CD4-positive, alpha-beta T cell treated with Interleukin-6 at 100 ng/mL for 8 hours (primary cell): ENCODE data around the gene CCDC92.

Source experiments
- DNase-seq: peaks from one replicate; pipeline ENCODE4 v3.0.0-alpha.2; 2020; ENCODE audit warnings: mixed read lengths, low spot score

The CCDC92 gene

GRCh38 chr12:123976227-123976826, 3.7 kb upstream of the CCDC92 start:
- DNase-seq, result no peak

- no peak for DNase-seq
Observed at GRCh38 chr12:123973552-123974341, 1.1 kb upstream of the CCDC92 start.

GRCh38 chr12:123971770-123972456, 718 bp downstream of the CCDC92 start:
- DNase-seq, result peak; percentile 20

GRCh38 chr12:123971449-123971769, 1.2 kb downstream of the CCDC92 start:
- no peak for DNase-seq

- no peak for DNase-seq
Observed at GRCh38 chr12:123967121-123967586, 5.5 kb downstream of the CCDC92 start.

GRCh38 chr12:123966596-123966995, 6.0 kb downstream of the CCDC92 start:
- no peak for DNase-seq

- DNase-seq, result no peak
Observed at GRCh38 chr12:123965382-123965781, 7.2 kb downstream of the CCDC92 start.

GRCh38 chr12:123963821-123964220, 8.8 kb downstream of the CCDC92 start:
- no peak for DNase-seq

- DNase-seq, result no peak
Observed at GRCh38 chr12:123962513-123962912, 10.1 kb downstream of the CCDC92 start.

- no peak for DNase-seq
Observed at GRCh38 chr12:123961585-123962345, 10.9 kb downstream of the CCDC92 start.

GRCh38 chr12:123960856-123961255, 11.8 kb downstream of the CCDC92 start:
- DNase-seq, result no peak

- no peak for DNase-seq
Observed at GRCh38 chr12:123960029-123960735, 12.4 kb downstream of the CCDC92 start.

- no peak for DNase-seq
Observed at GRCh38 chr12:123958876-123959275, 13.8 kb downstream of the CCDC92 start.

- no peak for DNase-seq
Observed at GRCh38 chr12:123958462-123958861, 14.2 kb downstream of the CCDC92 start.

- no peak for DNase-seq
Observed at GRCh38 chr12:123957196-123957595, 15.4 kb downstream of the CCDC92 start.

GRCh38 chr12:123956249-123956648, 16.4 kb downstream of the CCDC92 start:
- DNase-seq, result no peak

- no peak for DNase-seq
Observed at GRCh38 chr12:123954647-123955350, 17.8 kb downstream of the CCDC92 start.

- no peak for DNase-seq
Observed at GRCh38 chr12:123952037-123952436, 20.6 kb downstream of the CCDC92 start.

GRCh38 chr12:123951467-123951866, 21.2 kb downstream of the CCDC92 start:
- no peak for DNase-seq

GRCh38 chr12:123950476-123951349, 21.9 kb downstream of the CCDC92 start:
- DNase-seq, result no peak
